Type B pancreatic cell (in vitro differentiated cells): ENCODE results near the gene LRRK1. TPM values are rescaled to one million over a fixed set of nuclear protein-coding genes. Genes with fewer than 3 reads are reported as not detected.

Source experiments
- DNase-seq: peaks from one replicate; pipeline ENCODE4 v3.0.0; 2021; ENCODE audit warnings: mixed read lengths; ENCODE audit not compliant: unreplicated experiment; ENCODE audit errors: extremely low spot score
- H3K27ac Mint-ChIP-seq: 2 replicates; pipeline ENCODE4 v1.8.0; 2021; ENCODE audit warnings: mild to moderate bottlenecking, mixed read lengths
- H3K27me3 Mint-ChIP-seq: 2 replicates; pipeline ENCODE4 v1.8.0; 2021; ENCODE audit warnings: mixed read lengths
- H3K36me3 Mint-ChIP-seq: 2 replicates; pipeline ENCODE4 v1.8.0; 2021; ENCODE audit warnings: mixed read lengths
- H3K4me1 Mint-ChIP-seq: one replicate; pipeline ENCODE4 v1.8.0; 2021; ENCODE audit warnings: mixed read lengths; ENCODE audit not compliant: unreplicated experiment
- H3K4me3 Mint-ChIP-seq: 2 replicates; pipeline ENCODE4 v1.8.0; 2021; ENCODE audit warnings: mild to moderate bottlenecking, mixed read lengths
- H3K9me3 Mint-ChIP-seq: 2 replicates; pipeline ENCODE4 v1.8.0; 2021; ENCODE audit warnings: mixed read lengths
- CTCF ChIP-seq: fragments of 200-600 bp; sonication (generic); conservative IDR thresholded peaks from 2 replicates; pipeline ENCODE4 v1.5.0; 2021; ENCODE audit warnings: antibody characterized with exemption, mild to moderate bottlenecking
- total RNA-seq: library from RNA; stranded (reverse); gene quantifications from 2 replicates; pipeline ENCODE4 v1.2.1, GENCODE V29; 2021; ENCODE audit warnings: low replicate concordance

The LRRK1 gene
- total RNA-seq, 1 donor from 2014 or later = 2.0 TPM

- Mint-ChIP-seq H3K9me3 (no peaks in the 10 kb centered on the region), H3K27me3 (peaks cover 88% of the 10 kb centered on the region)
- DNase-seq = no peak
Measured at GRCh38 chr15:100880897-100881242, 38.3 kb upstream of the LRRK1 start.

GRCh38 chr15:100881573-100882336, 37.4 kb upstream of the LRRK1 start:
- H3K9me3 Mint-ChIP-seq = no peaks in the 10 kb centered on the region
- H3K27ac Mint-ChIP-seq = no peak overlapping the region
- TF ChIP-seq CTCF = no peak
- H3K27me3 Mint-ChIP-seq = peaks cover 86% of the 10 kb centered on the region
- peak overlapping the region; percentile 85 for H3K4me3 Mint-ChIP-seq
- peaks cover 8% of the 10 kb centered on the region for H3K4me1 Mint-ChIP-seq
- DNase-seq = no peak
- no peaks in the 10 kb centered on the region for H3K36me3 Mint-ChIP-seq

More at GRCh38 chr15:100880897-100881242, 38.3 kb upstream of the LRRK1 start:
- H3K36me3 Mint-ChIP-seq = no peaks in the 10 kb centered on the region
- peaks cover 8% of the 10 kb centered on the region for H3K4me1 Mint-ChIP-seq
- TF ChIP-seq CTCF = no peak
- no peak overlapping the region for H3K27ac Mint-ChIP-seq
- peak overlapping the region; percentile 85 for H3K4me3 Mint-ChIP-seq

DNA sequence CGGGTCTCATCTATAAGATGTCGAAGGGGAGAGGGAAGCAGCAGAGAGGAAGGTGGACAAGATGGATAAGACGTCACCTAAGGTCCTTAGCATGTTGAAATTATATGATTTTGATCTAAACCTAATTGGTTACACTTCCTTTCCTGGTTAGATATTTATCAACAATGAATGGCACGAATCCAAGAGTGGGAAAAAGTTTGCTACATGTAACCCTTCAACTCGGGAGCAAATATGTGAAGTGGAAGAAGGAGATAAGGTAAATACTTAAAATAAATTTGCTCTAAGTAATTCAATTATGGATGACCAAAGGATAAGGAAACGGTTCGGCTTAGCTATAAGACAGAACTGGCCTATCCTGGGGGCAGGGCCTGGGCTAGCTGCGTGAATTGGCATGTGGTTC, 34.0 kb upstream of the LRRK1 start:
- Mint-ChIP-seq H3K9me3 (no peaks in the 10 kb centered on the region), H3K27ac (no peak overlapping the region), H3K27me3 (peaks cover 71% of the 10 kb centered on the region), H3K4me1 (peaks cover 15% of the 10 kb centered on the region), H3K4me3 (no peak overlapping the region), H3K36me3 (no peaks in the 10 kb centered on the region)
- DNase-seq = no peak
- TF ChIP-seq CTCF = no peak

- no peaks in the 10 kb centered on the region for H3K36me3 Mint-ChIP-seq
- peaks cover 64% of the 10 kb centered on the region for H3K27me3 Mint-ChIP-seq
- no peak for TF ChIP-seq CTCF
- no peaks in the 10 kb centered on the region for H3K9me3 Mint-ChIP-seq
- peaks cover 15% of the 10 kb centered on the region for H3K4me1 Mint-ChIP-seq
- H3K4me3 Mint-ChIP-seq = no peak overlapping the region
- no peak for DNase-seq
- H3K27ac Mint-ChIP-seq = no peak overlapping the region
Measured at GRCh38 chr15:100885811-100886210, 33.3 kb upstream of the LRRK1 start.

- peaks cover 20% of the 10 kb centered on the region for H3K4me1 Mint-ChIP-seq
- no peak overlapping the region for H3K27ac Mint-ChIP-seq
- no peaks in the 10 kb centered on the region for H3K36me3 Mint-ChIP-seq
- H3K4me3 Mint-ChIP-seq = no peak overlapping the region
- DNase-seq = no peak
- no peaks in the 10 kb centered on the region for H3K9me3 Mint-ChIP-seq
- no peak for TF ChIP-seq CTCF
- H3K27me3 Mint-ChIP-seq = peaks cover 52% of the 10 kb centered on the region
Measured at GRCh38 chr15:100887211-100887913, 31.8 kb upstream of the LRRK1 start.
